HG03571 (cell line): ENCODE measurements around the gene USP35.
"Not testable (repeated sequence)": the region's sequence is repeated elsewhere in the genome, so short reads cannot be mapped to it uniquely, and the experiment has no call there.

Source experiments
- ATAC-seq: cut with Tn5 transposase; IDR thresholded peaks from one replicate; pipeline ENCODE4 v1.9.1; 2021; ENCODE audit not compliant: unreplicated experiment

USP35 gene

GRCh38 chr11:78231962-78232501, 43.3 kb downstream of the USP35 start:
- ATAC-seq: no peak

- not testable (repeated sequence) for ATAC-seq
Measured at GRCh38 chr11:78233046-78233445, 44.3 kb downstream of the USP35 start.

GRCh38 chr11:78234006-78234405, 45.3 kb downstream of the USP35 start:
- no peak for ATAC-seq

- ATAC-seq: no peak
Measured at GRCh38 chr11:78237293-78238046, 48.8 kb downstream of the USP35 start.

GRCh38 chr11:78239781-78240180, 51.1 kb downstream of the USP35 start:
- ATAC-seq: no peak

- no peak for ATAC-seq
Measured at GRCh38 chr11:78241475-78241874, 52.8 kb downstream of the USP35 start.

GRCh38 chr11:78244080-78244479, 55.4 kb downstream of the USP35 start:
- ATAC-seq: no peak

- no peak for ATAC-seq
Measured at GRCh38 chr11:78244546-78245255, 56.0 kb downstream of the USP35 start.

- no peak for ATAC-seq
Measured at GRCh38 chr11:78248191-78248590, 59.5 kb downstream of the USP35 start.

GRCh38 chr11:78248903-78249302, 60.2 kb downstream of the USP35 start:
- no peak for ATAC-seq

- ATAC-seq: no peak
Measured at GRCh38 chr11:78250099-78250498, 61.4 kb downstream of the USP35 start.

GRCh38 chr11:78251083-78251775, 62.5 kb downstream of the USP35 start:
- no peak for ATAC-seq

GRCh38 chr11:78253797-78254196, 65.1 kb downstream of the USP35 start:
- no peak for ATAC-seq

- ATAC-seq: no peak
Measured at GRCh38 chr11:78254268-78254667, 65.5 kb downstream of the USP35 start.

GRCh38 chr11:78255919-78256318, 67.2 kb downstream of the USP35 start:
- no peak for ATAC-seq

- ATAC-seq: no peak
Measured at GRCh38 chr11:78256962-78257361, 68.2 kb downstream of the USP35 start.

GRCh38 chr11:78257654-78258053, 68.9 kb downstream of the USP35 start:
- no peak for ATAC-seq

- ATAC-seq: no peak
Measured at GRCh38 chr11:78259777-78260487, 71.2 kb downstream of the USP35 start.

- no peak for ATAC-seq
Measured at GRCh38 chr11:78261367-78261766, 72.6 kb downstream of the USP35 start.

GRCh38 chr11:78261828-78262227, 73.1 kb downstream of the USP35 start:
- no peak for ATAC-seq

- ATAC-seq: no peak
Measured at GRCh38 chr11:78262238-78262637, 73.5 kb downstream of the USP35 start.
